SH-SY5Y (cell line): ENCODE data around the gene BRCA1.

ENCODE experiments used
- GATA2 ChIP-seq: IDR thresholded peaks from 2 replicates; pipeline ENCODE4 v1.6.1; 2011; ENCODE audit warnings: mild to moderate bottlenecking, low read depth, low read length
- GATA3 ChIP-seq: IDR thresholded peaks from 2 replicates; pipeline ENCODE4 v1.6.1; 2011; ENCODE audit warnings: low read depth, mild to moderate bottlenecking, low read length, moderate library complexity

BRCA1 gene

DNA sequence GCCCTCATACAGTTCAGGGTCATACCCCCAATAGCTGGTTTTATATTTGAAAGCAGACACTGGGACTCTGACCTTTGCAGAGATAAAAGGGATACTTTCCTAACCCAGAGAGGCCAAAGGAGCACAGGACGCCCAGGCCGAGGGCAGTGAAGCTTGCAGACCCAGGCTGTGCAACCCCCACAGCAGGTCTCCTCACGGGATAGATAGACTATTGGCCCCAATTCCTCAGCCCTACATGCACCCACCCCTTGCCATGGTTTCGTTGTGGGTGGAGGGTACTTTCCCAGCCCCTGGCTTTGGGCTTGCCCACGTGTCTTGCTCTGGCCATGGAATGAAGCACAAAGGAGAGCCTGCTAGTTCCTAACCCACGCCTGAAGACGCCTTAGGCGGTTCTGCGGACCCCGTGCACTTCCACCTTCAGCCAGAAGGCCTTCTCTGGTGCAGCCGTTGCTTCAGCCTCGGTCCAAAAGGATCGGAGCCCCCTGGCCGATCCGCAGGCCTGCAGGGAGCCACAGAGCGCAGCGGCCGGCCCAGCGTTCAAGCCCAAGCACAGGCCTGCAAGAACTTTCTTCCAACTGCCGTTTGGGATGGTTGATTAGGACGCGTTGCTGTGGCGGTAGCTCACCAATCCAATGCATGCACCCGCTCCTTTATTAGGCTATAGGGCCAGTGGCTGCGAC, 9.8 kb upstream of the BRCA1 start:
- TF ChIP-seq GATA2 (no peak), GATA3 (no peak)

DNA sequence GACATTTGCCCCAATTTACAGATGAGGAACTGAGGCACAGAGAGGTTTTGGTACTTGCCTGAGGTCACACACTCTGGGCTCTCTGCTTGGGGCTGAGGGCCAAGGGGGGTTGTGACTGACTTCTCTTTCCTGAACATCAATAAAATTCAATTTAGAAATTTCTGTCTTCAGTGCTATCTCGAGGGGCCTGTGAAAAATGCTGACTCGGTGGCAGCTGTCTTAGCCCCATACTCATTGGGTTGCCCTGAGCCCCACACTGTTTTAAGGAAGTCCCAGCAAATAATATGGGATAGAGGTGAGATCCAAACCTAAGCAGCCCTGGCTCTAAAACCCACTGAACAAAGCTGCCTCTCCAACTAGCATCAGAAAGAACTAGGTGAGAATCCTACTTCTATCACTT, 7.0 kb upstream of the BRCA1 start:
- TF ChIP-seq GATA2 = no peak
- no peak for TF ChIP-seq GATA3

DNA sequence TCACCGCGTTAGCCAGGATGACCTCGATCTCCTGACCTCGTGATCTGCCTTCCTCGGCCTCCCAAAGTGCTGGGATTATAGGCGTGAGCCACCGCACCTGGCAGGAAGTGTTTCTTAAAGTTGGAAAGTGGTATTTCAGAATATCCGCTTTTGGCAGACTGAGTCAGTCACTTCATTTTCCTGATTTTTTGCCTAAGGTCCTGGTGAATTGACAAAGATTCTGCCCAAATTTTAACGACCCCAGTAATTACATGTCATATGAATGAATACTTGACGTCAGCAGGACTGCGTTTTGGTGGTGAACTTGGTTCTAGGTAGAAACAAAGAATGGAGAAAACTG, 4.5 kb upstream of the BRCA1 start:
- no peak for TF ChIP-seq GATA2

DNA sequence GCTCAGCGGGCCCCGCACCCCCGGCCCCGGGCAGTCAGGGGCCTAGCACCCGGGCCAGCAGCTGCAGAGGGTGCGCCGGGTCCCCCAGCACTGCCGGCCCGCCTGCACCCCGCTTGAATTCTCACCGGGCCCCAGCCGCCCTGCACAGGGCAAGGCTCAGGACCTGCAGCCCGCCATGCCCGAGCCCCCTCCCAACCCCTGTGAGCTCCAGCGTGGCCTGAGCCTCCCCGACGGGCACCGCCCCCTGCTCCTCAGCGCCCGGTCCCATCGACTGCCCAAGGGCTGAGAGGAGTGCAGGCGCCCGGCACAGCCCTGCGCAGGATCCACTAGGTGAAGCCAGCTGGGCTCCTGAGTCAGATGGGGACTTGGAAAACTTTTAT, 1.7 kb upstream of the BRCA1 start:
- TF ChIP-seq GATA3 = no peak

DNA sequence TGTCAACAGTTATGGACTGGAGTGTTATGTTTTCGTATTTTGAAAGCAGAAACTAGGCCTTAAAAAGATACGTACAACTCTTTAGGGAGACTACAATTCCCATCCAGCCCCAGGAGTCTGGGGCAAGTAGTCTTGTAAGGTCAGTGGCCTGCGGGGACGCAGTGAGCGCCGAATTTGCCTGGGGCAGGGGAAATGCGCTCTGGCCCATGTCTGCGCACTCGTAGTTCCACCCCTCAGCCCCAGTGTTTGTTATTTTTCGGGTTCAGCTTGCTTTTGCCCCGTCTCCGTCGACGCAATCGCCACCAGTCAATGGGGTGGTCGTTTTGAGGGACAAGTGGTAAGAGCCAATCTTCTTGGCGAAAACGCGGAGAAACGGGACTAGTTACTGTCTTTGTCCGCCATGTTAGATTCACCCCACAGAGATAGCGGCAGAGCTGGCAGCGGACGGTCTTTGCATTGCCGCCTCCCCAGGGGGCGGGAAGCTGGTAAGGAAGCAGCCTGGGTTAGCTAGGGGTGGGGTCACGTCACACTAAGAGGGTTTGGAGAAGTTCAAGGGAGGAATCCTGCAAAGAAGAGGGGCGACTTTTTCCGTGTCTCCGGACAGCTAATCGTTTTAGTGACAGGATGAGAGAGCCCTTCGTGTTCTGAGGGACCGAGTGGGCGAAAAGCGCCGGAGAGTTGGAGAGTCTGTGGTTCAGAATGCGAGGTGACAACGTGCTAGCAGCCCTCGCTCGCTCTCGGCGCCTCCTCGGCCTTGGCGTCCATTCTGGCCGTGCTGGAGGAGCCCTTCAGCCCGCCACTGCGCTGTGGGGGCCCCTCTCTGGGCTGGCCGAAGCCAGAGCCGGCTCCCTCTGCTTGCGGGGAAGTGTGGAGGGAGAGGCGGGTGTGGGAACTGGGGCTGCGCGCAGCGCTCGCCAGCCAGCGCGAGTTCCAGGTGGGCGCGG, 1.1 kb upstream of the BRCA1 start:
- TF ChIP-seq GATA3 = no peak
- no peak for TF ChIP-seq GATA2

DNA sequence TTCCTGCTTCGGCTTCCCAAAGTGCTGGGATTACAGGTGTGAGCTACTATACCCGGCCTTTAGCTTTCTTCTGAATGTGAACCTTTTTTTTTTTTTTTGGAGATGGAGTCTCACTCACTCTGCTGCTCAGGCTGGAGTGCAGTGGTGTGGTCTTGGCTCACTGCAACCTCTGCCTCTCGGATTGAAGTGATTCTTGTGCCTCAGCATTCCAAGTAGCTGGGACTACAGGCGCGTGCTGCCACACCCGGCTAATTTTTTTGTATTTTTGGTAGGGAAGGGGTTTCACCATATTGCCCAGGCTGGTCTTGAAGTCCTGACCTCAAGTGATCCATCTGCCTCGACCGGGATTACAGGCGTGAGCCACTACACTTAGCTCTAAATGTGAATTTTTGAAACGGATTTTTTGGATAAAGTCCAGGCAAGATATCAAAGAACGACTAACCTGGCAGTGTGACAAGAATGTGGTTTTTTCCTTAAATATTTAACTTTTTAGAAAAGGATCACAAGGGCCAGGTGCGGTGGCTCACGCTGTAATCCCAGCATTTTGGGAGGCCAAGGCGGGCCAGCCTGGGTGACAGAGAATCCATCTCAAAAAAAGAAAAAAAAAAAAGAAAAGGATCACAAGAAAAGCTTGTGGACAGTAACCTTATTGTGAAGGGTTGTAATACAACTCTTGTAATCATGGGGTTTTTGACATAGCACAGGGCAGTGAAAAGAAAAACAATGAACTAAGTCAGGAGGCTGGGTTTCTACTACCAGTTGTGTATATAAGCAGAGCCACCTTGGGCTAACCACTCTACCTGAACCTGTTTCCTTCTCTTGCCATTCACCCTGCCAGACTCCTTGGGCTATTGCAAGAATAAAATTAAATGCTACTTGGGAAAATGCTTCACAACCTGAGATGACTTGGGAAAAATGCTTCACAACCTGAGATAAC, 6.2 kb downstream of the BRCA1 start:
- TF ChIP-seq GATA2 (no peak), GATA3 (no peak)

DNA sequence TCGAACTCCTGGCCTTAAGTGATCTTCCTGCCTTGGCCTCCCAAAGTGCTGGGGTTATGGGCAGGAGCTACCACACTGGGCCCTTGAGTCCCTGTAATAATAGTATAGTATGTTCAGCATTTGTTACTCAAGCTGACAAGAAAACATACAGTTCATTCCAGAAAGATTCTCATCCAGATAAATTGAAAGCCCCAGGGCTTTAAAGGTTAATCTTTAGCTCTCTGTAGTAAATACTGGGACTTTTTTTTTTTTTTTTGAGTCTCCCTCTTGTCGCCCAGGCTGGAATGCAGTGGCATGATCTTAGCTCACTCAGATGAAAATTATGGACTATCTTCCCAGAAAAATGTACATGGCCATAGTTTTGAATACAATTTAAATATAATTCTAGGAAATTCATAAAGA, 11.0 kb downstream of the BRCA1 start:
- TF ChIP-seq GATA3 = no peak
- TF ChIP-seq GATA2 = no peak

DNA sequence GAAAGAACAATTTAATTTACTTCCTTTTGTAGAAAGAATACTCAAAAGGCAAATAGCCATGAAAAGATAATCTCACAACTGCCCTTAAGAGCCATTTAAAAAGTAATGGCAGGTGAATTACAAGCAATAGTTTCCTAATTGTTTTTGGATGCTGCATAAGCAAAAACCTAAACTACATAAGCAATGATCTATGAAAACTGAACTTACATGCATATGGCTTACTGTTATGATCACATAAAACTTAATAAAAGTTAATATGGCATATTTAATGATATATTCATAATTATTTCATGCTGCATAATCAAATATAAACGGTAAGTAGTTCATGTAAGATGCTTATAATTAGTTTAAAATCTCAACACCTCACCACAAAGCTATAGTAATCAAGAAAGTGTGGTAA, 18.6 kb downstream of the BRCA1 start:
- TF ChIP-seq GATA2 = no peak
- TF ChIP-seq GATA3 = no peak

DNA sequence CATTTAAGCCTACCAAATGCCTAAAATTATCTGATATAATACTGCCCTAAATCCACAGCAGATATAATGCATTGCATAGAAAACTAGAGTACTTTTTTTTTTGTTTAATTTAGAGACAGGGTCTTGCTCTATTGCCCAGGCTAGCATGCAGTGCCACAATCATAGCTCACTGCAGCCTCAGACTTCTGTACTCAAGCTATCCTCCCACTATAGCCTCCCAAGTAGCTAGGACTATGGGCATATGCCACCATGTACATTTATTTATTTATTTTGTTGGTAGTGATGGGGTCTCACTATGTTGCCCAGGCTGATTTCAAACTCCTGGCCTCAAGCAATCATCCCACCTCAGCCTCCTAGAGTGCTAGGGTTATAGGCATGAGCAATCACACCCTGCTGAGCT, 20.0 kb downstream of the BRCA1 start:
- no peak for TF ChIP-seq GATA2
- no peak for TF ChIP-seq GATA3

DNA sequence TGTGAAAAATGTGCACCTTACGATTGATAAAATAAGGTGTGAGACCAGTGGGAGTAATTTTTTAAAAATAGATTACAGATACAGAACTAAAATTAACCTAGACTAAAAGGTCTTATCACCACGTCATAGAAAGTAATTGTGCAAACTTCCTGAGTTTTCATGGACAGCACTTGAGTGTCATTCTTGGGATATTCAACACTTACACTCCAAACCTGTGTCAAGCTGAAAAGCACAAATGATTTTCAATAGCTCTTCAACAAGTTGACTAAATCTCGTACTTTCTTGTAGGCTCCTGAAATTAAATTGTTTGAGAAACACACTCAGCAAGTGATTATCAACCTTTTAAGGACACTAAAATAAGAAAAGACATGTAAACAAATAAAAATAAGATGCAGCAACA, 20.5 kb downstream of the BRCA1 start:
- no peak for TF ChIP-seq GATA2
- no peak for TF ChIP-seq GATA3

DNA sequence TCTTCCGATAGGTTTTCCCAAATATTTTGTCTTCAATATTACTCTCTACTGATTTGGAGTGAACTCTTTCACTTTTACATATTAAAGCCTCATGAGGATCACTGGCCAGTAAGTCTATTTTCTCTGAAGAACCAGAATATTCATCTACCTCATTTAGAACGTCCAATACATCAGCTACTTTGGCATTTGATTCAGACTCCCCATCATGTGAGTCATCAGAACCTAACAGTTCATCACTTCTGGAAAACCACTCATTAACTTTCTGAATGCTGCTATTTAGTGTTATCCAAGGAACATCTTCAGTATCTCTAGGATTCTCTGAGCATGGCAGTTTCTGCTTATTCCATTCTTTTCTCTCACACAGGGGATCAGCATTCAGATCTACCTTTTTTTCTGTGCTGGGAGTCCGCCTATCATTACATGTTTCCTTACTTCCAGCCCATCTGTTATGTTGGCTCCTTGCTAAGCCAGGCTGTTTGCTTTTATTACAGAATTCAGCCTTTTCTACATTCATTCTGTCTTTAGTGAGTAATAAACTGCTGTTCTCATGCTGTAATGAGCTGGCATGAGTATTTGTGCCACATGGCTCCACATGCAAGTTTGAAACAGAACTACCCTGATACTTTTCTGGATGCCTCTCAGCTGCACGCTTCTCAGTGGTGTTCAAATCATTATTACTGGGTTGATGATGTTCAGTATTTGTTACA, 30.9 kb downstream of the BRCA1 start:
- TF ChIP-seq GATA2 (no peak), GATA3 (no peak)

DNA sequence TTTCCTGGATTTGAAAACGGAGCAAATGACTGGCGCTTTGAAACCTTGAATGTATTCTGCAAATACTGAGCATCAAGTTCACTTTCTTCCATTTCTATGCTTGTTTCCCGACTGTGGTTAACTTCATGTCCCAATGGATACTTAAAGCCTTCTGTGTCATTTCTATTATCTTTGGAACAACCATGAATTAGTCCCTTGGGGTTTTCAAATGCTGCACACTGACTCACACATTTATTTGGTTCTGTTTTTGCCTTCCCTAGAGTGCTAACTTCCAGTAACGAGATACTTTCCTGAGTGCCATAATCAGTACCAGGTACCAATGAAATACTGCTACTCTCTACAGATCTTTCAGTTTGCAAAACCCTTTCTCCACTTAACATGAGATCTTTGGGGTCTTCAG, 32.3 kb downstream of the BRCA1 start:
- TF ChIP-seq GATA3 (no peak), GATA2 (no peak)

DNA sequence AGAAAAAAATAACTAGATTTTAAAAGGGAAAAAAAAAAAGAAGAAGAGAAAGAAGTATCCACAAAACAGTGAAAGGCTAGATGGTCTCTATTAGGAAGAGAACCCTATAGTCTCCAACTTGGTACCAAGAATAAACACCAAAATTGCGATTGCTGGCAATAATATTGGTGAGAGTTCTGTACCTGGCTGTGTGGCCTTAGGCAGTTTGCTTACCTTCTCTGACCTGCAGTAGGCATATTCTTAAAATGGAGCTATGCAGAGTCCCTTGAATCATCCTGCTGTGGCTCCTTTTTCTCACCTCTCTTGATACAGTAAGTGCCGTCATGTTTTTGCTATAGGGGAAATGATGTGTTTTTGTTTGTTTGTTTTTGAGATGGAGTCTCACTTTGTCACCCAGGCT, 35.1 kb downstream of the BRCA1 start:
- TF ChIP-seq GATA3 (no peak), GATA2 (no peak)

DNA sequence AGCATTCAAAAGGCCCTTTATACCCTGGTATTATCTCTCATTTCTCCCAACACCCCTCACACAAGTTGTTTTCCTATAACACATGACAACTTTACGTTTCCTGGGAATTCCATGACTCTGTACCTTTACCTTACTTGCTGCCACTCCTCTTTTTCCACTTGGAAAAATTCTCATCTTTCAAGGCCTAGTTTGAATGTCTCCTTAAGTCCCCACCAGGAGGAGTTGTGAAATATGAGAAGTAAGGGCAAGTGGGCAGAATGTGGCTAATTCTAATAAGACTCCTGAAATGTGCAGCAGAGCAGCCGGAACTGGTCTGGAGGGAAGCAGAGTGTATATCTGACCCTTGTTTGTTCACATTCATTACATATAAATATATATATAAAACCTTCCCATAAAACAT, 39.7 kb downstream of the BRCA1 start:
- no peak for TF ChIP-seq GATA2
- no peak for TF ChIP-seq GATA3
